SK-MEL-5 (cell line): ENCODE measurements around the gene TCP11. TPM values are rescaled to one million over a fixed set of nuclear protein-coding genes. Genes with fewer than 3 reads are reported as not detected.

Source experiments
- DNase-seq: peaks from one replicate; pipeline ENCODE4 v3.0.0-alpha.2; 2016; ENCODE audit warnings: low read depth, low spot score
- in situ Hi-C: cut with HindIII; loops from 2 replicates; pipeline ENCODE4 v1.10.0; 2016; ENCODE audit warnings: low sequenced_read_pairs, high pct_unique_total_duplicates, low pct_unique_long_range_greater_than_20kb
- total RNA-seq: library from RNA; depleted of rRNA; stranded (reverse); fragments of >200 nt; shearing (Covaris generic); gene quantifications from 2 replicates; pipeline ENCODE4 v1.2.3, GENCODE V29; 2014

TCP11 gene
- total RNA-seq, 1 experiment from 2014 or later: not detected

GRCh38 chr6:35088281-35089215 is 52.6 kb downstream of the TCP11 start:
- in situ Hi-C loops: no loop called here
- DNase-seq: no peak

GRCh38 chr6:35087361-35088280 is 53.5 kb downstream of the TCP11 start:
- DNase-seq: no peak
- in situ Hi-C loops: no loop called here

GRCh38 chr6:35086636-35087360 is 54.3 kb downstream of the TCP11 start:
- no peak for DNase-seq
- in situ Hi-C loops: no loop called here

- no peak for DNase-seq
- in situ Hi-C loops: no loop called here
Observed at GRCh38 chr6:35086282-35086632, 54.9 kb downstream of the TCP11 start.

GRCh38 chr6:35085359-35086281 is 55.5 kb downstream of the TCP11 start:
- DNase-seq: no peak
- in situ Hi-C loops: no loop called here

GRCh38 chr6:35084511-35085203 is 56.5 kb downstream of the TCP11 start:
- in situ Hi-C loops: no loop called here
- no peak for DNase-seq

GRCh38 chr6:35084041-35084491 is 57.1 kb downstream of the TCP11 start:
- DNase-seq: no peak
- in situ Hi-C loops: no loop called here

GRCh38 chr6:35083507-35083906 is 57.6 kb downstream of the TCP11 start:
- no peak for DNase-seq
- in situ Hi-C loops: no loop called here

GRCh38 chr6:35082733-35083403 is 58.3 kb downstream of the TCP11 start:
- DNase-seq: no peak
- in situ Hi-C loops: no loop called here

- DNase-seq: no peak
Observed at GRCh38 chr6:35082046-35082732, 59.0 kb downstream of the TCP11 start.

GRCh38 chr6:35081426-35081851 is 59.7 kb downstream of the TCP11 start:
- no peak for DNase-seq
- in situ Hi-C loops: no loop called here

More at GRCh38 chr6:35082046-35082732, 59.0 kb downstream of the TCP11 start:
- in situ Hi-C loops: no loop called here

- no peak for DNase-seq
- in situ Hi-C loops: no loop called here
Observed at GRCh38 chr6:35080821-35081425, 60.2 kb downstream of the TCP11 start.

GRCh38 chr6:35080016-35080680 is 61.0 kb downstream of the TCP11 start:
- DNase-seq: no peak

GRCh38 chr6:35079311-35080000 is 61.7 kb downstream of the TCP11 start:
- in situ Hi-C loops: no loop called here
- DNase-seq: no peak

More at GRCh38 chr6:35080016-35080680, 61.0 kb downstream of the TCP11 start:
- in situ Hi-C loops: no loop called here
